LNCaP clone FGC (cell line): ENCODE results near the gene PSIP1.
"Not testable (repeated sequence)": the region's sequence is repeated elsewhere in the genome, so short reads cannot be mapped to it uniquely, and the experiment has no call there.

Experiments
- DNase-seq: peaks from one replicate; pipeline ENCODE4 v3.0.0-alpha.2; 2011; ENCODE audit warnings: low read depth
- H3K4me3 ChIP-seq: 2 replicates; pipeline ENCODE4 v1.5.1; 2011; ENCODE audit warnings: mild to moderate bottlenecking, low read depth, low read length, control low read depth
- TF ChIP-seq, protein P1 (sequence below): IDR thresholded peaks from 2 replicates; pipeline ENCODE4 v1.5.1; 2012; ENCODE audit warnings: mild to moderate bottlenecking; ENCODE audit not compliant: control insufficient read depth, insufficient read depth; ENCODE audit errors: extremely low read depth

Gene PSIP1

DNA sequence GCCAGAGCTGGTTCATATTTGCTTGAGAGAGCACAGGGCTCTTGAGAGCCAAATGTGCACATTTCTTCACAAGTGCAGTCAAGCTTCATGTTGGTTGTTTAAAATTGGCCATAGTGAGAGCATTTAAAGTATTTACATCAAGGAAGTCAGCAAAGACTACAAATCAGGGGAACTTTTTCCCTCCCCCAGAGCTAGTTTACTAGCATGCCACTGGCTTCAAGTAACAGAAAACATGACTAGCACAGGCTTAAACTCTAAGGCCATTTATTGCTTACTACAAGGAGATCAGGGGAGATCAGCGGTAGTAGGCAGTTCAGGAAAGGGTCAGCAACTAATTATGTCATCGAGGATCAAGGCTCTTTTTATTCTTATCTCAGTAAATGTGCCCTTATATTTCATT is 31.1 kb upstream of the PSIP1 start:
- TF ChIP-seq, protein P1, sequence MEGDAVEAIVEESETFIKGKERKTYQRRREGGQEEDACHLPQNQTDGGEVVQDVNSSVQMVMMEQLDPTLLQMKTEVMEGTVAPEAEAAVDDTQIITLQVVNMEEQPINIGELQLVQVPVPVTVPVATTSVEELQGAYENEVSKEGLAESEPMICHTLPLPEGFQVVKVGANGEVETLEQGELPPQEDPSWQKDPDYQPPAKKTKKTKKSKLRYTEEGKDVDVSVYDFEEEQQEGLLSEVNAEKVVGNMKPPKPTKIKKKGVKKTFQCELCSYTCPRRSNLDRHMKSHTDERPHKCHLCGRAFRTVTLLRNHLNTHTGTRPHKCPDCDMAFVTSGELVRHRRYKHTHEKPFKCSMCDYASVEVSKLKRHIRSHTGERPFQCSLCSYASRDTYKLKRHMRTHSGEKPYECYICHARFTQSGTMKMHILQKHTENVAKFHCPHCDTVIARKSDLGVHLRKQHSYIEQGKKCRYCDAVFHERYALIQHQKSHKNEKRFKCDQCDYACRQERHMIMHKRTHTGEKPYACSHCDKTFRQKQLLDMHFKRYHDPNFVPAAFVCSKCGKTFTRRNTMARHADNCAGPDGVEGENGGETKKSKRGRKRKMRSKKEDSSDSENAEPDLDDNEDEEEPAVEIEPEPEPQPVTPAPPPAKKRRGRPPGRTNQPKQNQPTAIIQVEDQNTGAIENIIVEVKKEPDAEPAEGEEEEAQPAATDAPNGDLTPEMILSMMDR, result no peak
- DNase-seq, result no peak
- H3K4me3 ChIP-seq, result no peak overlapping the region

DNA sequence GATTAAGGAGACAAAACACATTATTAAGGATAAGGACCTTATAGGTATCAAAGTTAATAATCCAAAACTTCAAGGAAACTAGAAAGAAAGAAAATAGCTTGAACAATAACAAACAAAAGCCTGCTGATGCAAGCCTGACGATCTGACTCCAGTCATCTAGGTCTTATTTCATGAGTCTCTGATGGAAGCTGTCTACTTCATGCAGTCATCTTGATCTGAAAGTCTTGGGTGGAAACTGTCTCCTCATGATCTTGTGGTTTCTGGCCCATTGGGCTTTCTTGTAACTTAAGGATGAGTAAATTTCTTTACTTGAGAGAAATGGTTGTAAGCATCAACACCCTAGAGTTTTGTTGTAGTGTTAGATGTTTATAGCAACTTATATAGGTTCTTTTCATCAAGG is 20.6 kb upstream of the PSIP1 start:
- DNase-seq, result no peak
- no peak overlapping the region for H3K4me3 ChIP-seq
- TF ChIP-seq, protein P1, result no peak

DNA sequence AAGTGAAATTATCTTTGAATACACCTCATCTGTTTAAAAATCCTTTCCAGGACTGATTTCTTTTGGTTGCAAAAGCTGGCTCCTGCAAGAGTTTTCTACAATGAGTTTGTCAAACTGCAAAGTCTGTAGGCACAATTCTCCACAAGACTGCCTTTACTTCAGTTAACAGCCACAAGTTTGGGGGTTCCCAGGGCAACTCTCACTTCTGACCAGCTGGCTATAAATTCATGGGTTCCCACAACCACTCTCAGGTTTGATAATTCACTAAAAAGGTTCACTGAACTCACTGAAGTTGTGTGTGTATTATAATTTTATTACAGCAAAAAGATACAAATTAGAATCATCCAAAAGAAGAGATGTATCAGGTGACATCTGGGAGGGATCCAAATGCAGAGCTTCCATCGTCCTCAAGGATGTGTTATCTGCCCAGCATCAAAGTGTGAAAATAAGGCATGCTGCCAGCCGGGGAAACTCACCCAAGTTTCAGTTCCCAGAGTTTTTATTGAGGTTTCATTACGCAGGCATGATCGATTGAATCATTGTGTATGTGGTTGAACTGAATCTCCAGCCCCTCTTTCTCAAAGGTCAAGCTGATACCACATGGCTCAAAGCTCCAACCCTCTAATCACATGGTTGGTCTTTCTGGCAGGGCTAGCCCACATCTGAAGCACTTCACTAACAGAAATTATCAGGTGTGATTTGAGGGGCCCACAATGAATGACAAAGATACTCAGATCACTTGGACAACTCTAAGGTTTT is 19.0 kb upstream of the PSIP1 start:
- H3K4me3 ChIP-seq, result no peak overlapping the region
- TF ChIP-seq, protein P1, result no peak
- DNase-seq, result no peak

DNA sequence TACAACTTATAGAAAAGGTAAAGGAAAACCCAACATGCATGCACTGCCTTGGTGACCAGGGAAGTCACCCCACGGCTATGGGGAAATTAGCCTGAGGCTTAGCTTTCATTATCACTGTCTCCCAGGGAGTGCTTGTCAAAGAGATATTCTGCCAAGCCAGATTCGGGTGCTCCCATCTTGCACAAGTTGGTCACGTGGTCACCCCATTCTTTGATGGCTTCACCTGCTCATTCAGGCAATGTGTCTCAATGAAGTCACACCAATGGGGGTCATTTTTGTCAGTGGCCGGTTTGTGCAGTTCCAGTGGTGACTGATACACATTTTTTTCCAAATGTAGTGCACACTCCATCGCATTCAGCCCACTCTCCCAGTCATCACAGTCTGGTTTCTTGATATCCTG is 16.3 kb upstream of the PSIP1 start:
- not testable (repeated sequence) for DNase-seq, H3K4me3 ChIP-seq

DNA sequence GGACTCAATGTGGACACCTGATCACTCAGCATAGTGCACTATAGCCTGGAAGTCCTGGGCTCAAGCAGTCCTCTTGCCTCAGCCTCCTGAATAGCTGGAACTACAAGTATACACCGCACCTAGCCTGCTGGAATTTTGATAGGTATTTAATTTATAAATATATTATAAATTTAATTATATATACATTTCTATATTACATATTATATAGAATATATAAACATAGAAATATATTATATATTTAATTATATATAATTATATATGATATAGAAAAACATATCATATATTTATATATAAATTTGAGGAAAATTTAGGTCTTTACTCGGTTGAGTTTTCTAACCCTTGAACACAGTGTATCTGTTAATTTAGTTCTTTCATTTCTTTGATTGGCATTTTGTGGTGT is 15.2 kb upstream of the PSIP1 start:
- TF ChIP-seq, protein P1, result no peak
- no peak for DNase-seq
- no peak overlapping the region for H3K4me3 ChIP-seq

DNA sequence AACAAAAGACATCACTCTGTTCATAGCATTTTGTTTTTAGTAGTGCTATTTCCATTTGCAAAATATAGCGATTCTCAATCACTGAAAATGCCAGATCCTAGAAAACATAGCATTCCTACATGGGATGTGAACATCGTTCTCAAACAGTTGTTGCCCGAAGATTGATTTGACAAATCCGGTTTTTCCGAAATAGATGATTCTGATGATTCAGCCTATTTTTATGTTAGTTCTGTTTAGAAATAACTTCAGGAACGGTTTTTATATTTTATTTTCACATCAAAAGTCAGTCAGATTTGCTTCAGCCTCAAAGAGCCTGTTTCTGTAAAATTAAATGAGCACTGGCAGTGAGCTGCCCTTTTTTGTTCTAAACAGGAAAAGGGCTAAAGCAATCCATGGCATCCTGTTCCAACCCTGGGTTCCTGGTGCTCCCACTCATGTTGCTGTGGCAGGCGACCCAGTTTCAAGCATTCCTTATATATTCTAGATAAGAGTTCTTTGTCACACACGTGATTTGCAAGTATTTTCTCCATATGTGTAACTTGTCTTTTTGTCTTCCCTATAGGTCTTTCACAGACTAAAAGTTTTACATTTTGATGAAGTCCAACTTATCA is 14.2 kb upstream of the PSIP1 start:
- H3K4me3 ChIP-seq, result no peak overlapping the region
- no peak for DNase-seq
- TF ChIP-seq, protein P1, result no peak

DNA sequence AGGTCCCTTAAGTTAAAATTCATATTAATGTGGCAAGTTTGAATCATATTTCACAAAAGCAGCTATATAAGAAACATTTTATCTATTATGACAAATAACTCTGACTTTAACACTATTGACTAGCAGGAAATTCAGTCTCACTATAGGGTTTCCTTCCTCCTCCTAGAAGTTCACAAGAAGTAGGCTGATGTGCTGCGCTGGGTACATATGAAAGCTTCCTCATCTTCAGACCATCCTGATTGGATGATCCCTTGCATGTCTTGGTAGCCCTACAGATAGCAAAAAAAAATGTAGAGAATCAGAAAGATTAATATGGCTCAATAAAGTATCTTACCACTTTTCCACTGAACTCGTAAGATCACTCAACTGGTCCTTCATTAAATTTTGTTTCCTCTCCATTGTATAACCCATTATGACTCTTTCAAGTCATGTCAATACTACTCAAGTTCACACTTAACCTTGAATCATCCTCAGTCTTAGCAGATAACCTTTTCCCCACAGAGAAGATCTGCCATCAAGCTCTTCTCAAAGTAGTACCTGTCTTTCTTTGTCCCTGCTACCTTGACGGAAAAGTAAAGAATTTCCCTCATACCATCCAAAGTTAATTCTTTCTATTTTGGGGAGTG is 11.5 kb upstream of the PSIP1 start:
- DNase-seq, result no peak
- TF ChIP-seq, protein P1, result no peak
- no peak overlapping the region for H3K4me3 ChIP-seq
